Esophagus squamous epithelium (tissue), 4 donors: ENCODE data around the gene FZR1.

Experiments used
- POLR2A ChIP-seq, 4 donors: fragments of 450-650 bp; IDR thresholded peaks; one replicate each; pipeline ENCODE4 v1.6.1; 2017; ENCODE audit warnings: antibody characterized with exemption in 4 of 4, mild to moderate bottlenecking in 4 of 4, moderate library complexity in 3 of 4
- TF ChIP-seq, protein P1 (sequence below), 6 experiments: fragments of 450-650 bp in 4 of 6; fragments of 200-600 bp in 2 of 6; sonication (generic) in 2 of 6; IDR thresholded peaks; one replicate each; pipeline ENCODE4 v1.5.1; 2016 to 2019; ENCODE audit warnings: antibody characterized with exemption in 6 of 6, mild to moderate bottlenecking in 4 of 6, moderate library complexity in 4 of 6

DNA sequence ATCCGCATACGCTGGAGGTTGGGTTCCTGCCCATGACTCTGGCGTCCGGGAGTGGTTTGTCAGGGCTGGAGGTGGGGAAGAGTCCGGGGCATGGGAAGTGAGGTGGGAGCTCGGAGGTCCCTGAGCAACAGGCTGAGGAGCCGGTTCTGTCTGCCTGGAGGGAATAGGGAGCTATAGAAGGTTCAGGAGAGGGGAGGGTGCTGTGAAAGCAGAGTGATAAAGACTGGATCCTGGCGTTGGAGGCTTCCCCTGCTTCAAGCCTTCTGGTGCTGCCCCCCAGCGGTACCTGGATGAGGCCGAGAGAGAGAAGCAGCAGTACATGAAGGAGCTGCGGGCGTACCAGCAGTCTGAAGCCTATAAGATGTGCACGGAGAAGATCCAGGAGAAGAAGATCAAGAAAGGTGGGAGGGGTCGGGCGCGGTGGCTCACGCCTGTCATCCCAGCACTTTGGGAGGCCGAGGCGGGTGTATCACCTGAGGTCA is 69.2 kb downstream of the FZR1 start:
- TF ChIP-seq, protein P1, sequence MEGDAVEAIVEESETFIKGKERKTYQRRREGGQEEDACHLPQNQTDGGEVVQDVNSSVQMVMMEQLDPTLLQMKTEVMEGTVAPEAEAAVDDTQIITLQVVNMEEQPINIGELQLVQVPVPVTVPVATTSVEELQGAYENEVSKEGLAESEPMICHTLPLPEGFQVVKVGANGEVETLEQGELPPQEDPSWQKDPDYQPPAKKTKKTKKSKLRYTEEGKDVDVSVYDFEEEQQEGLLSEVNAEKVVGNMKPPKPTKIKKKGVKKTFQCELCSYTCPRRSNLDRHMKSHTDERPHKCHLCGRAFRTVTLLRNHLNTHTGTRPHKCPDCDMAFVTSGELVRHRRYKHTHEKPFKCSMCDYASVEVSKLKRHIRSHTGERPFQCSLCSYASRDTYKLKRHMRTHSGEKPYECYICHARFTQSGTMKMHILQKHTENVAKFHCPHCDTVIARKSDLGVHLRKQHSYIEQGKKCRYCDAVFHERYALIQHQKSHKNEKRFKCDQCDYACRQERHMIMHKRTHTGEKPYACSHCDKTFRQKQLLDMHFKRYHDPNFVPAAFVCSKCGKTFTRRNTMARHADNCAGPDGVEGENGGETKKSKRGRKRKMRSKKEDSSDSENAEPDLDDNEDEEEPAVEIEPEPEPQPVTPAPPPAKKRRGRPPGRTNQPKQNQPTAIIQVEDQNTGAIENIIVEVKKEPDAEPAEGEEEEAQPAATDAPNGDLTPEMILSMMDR (IDR thresholded peaks at IDR 0.05): peak in 1 of 6 experiments; percentile 14
- no peak for TF ChIP-seq POLR2A (IDR thresholded peaks at IDR 0.05)
